ENCODE results near the gene TCEA2.

Gene TCEA2

GRCh38 chr20:64099086-64099786 lies 36.2 kb downstream of the TCEA2 start:
- ATAC-seq, result no peak
- Mint-ChIP-seq H3K9me3 (peaks cover 6% of the 10 kb centered on the region), H3K27ac (peak overlapping the region; percentile 84), H3K4me3 (no peak overlapping the region), H3K4me1 (peaks cover 67% of the 10 kb centered on the region), H3K36me3 (peaks cover 15% of the 10 kb centered on the region), H3K27me3 (no peaks in the 10 kb centered on the region)

DNA sequence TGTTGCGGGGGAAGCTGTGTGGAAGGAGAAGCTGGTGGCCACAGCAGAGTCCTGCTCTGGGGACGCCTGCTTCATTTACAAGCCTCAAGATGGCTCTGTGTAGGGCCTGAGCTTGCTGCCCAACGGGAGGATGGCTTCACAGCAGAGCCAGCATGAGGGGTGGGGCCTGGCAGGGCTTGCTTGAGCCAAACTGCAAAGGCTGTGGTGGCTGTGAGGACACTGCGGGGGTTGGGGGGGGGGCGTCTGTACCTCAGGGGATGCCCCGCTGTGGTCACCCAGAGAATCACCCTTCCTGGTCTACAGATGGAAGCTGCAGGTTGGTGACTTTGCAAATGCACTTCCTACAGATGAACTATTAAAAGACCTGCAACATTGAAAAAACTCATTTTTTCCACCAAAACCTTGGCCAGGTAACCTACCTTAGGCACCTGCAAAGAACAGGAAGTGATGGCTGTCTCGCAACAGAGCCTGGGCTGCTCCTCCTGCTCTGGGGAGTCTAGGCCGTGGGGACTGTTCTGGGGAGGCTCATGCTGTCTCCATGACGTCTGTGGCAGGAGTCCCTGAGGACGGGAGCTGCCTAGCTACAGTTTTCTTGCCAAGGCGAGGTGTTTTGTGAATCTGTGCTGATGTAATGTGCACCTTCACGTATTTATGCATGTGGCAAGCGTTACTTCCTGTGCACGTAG lies 37.0 kb downstream of the TCEA2 start:
- peak overlapping the region; percentile 84 for H3K27ac Mint-ChIP-seq
- H3K36me3 Mint-ChIP-seq, result peaks cover 15% of the 10 kb centered on the region
- no peaks in the 10 kb centered on the region for H3K27me3 Mint-ChIP-seq
- peak; percentile 94 for ATAC-seq
- H3K9me3 Mint-ChIP-seq, result peaks cover 6% of the 10 kb centered on the region
- H3K4me3 Mint-ChIP-seq, result peak overlapping the region; percentile 49
- H3K4me1 Mint-ChIP-seq, result peaks cover 67% of the 10 kb centered on the region

- H3K4me1 Mint-ChIP-seq, result peaks cover 63% of the 10 kb centered on the region
- H3K36me3 Mint-ChIP-seq, result peaks cover 15% of the 10 kb centered on the region
- H3K27me3 Mint-ChIP-seq, result no peaks in the 10 kb centered on the region
- ATAC-seq, result peak; percentile 26
- peaks cover 6% of the 10 kb centered on the region for H3K9me3 Mint-ChIP-seq
- peak overlapping the region; percentile 84 for H3K27ac Mint-ChIP-seq
- peak overlapping the region; percentile 32 for H3K4me3 Mint-ChIP-seq
These were observed 37.5 kb downstream of the TCEA2 start for GRCh38 chr20:64100566-64100888.

- Mint-ChIP-seq H3K4me1 (peaks cover 61% of the 10 kb centered on the region), H3K36me3 (peaks cover 15% of the 10 kb centered on the region), H3K4me3 (peak overlapping the region; percentile 88), H3K27me3 (no peaks in the 10 kb centered on the region), H3K9me3 (peaks cover 6% of the 10 kb centered on the region), H3K27ac (peak overlapping the region; percentile 84)
- no peak for ATAC-seq
These were observed 38.1 kb downstream of the TCEA2 start for GRCh38 chr20:64100946-64101688.

DNA sequence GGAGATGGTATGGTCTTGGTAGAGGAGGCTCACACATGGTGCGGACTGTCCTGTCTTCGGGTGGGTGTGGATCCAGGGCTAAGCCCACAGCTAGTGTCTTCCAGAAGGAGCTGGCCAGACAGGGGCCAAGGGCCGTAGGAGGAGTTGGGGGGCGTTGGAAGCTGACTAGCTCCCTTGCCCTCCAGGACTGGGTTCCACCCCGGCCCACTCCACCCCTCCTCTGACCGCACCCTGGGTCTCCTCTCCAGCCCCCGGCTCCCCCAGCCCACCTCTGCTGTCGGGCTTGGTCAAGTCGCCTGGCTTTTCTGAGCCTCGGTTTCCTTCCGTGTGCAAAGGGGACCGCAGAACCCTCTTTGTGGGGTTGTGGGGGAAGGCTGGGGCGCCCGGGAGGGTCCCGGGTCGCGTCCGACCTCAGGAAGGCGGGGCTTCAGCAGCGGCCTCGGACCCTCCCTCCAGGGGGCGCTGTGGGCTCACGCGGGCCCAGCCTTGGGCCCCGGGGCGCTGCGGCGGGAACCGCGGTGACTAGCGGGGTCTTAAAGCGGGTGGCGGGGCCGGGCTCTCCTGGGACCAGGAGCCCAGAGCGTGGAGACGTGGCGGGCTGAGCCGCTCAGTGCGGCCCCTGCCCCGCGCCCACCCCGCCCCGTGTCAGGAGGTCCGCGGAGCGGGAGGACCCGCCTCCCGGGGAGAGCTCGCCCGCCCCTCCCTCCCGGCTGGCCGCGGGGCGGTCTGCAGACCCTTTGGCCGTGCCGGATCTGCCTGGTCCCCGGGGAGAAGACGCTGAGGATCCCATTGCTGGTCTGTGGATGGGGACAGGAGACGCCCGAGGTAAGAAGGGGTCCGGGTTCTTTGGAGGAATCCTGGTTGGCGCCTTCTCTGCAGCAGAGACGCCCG lies 39.0 kb downstream of the TCEA2 start:
- Mint-ChIP-seq H3K36me3 (peaks cover 8% of the 10 kb centered on the region), H3K4me3 (peak overlapping the region; percentile 88), H3K27me3 (no peaks in the 10 kb centered on the region), H3K9me3 (peaks cover under 1% of the 10 kb centered on the region), H3K27ac (peak overlapping the region; percentile 84), H3K4me1 (peaks cover 60% of the 10 kb centered on the region)
- ATAC-seq, result peak; percentile 58

DNA sequence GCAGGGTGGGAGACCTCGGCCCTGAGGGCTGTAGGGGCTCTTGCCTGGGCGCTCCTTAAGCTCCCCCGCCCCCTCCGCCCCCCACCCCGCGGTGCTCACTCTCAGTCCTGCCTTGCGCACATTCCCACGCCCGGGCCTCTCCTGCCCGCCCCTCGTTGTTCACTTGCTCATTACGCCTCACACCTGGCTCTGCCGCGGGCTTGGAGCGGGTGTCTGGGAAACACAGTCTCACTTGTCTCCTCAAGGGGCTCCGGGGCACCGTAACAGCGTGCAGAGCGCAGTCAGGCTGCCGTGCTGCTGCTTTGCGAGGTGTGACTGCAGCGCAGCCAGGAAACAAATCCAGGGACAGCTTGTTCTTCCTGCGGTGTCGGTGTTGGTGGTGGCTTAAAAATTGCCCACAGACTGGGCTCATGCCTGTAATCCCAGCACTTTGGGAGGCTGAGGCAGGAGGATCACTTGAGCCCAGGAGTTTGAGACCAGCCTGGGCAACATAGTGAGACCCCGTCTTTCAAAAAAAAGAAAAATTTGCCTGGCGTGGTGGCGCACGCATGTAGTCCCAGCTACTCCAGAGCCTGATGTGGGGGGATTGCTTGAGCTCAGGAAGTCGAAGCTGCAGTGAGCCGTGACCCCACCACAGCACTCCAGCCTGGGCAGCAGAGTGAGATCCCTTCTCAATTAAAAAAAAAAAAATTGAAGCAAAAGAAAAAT lies 39.8 kb downstream of the TCEA2 start:
- Mint-ChIP-seq H3K4me3 (peak overlapping the region; percentile 88), H3K27me3 (no peaks in the 10 kb centered on the region), H3K27ac (peak overlapping the region; percentile 84), H3K36me3 (peaks cover 6% of the 10 kb centered on the region), H3K4me1 (peaks cover 66% of the 10 kb centered on the region), H3K9me3 (no peaks in the 10 kb centered on the region)
- no peak for ATAC-seq

DNA sequence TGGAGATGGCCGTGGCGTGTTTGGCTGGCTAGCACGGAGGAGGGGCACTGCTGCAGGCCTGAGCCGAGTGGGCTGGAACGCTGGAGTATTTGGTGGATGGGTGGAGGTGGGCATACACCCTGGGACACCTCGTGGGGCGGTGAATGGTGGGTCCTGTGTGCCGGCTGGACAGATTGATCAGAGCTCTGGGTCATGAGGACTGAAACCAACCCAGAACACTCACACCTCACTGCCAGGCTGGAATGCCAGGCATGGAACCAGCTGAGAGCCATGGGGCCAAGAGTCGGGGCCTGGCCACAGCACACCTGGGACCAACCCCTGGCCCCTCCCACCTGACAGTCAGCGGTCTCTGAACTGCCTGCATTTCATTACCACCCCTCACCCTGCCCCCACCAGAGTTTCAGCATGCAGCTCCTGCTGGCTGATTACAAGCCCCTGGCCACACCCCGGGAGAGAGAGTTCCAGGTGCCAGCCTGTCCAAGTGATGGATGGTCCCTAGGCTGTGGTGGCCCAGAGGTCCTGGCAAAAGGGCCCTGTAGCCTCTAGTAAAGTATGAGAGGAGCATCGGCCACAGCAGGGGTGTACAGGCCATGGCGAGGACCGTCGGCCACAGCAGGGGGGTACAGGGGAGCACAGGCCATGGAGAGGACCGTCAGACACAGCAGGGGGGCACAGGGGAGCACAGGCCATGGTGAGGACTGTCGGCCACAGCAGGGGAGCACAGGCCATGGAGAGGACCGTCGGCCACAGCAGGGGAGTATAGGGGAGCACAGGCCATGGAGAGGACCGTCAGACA lies 41.1 kb downstream of the TCEA2 start:
- H3K4me3 Mint-ChIP-seq, result no peak overlapping the region
- peaks cover 74% of the 10 kb centered on the region for H3K4me1 Mint-ChIP-seq
- H3K36me3 Mint-ChIP-seq, result no peaks in the 10 kb centered on the region
- H3K27ac Mint-ChIP-seq, result no peak overlapping the region
- H3K27me3 Mint-ChIP-seq, result no peaks in the 10 kb centered on the region
- no peak for ATAC-seq
- H3K9me3 Mint-ChIP-seq, result no peaks in the 10 kb centered on the region

- Mint-ChIP-seq H3K4me1 (peaks cover 70% of the 10 kb centered on the region), H3K4me3 (no peak overlapping the region), H3K27ac (no peak overlapping the region), H3K9me3 (no peaks in the 10 kb centered on the region), H3K27me3 (no peaks in the 10 kb centered on the region), H3K36me3 (no peaks in the 10 kb centered on the region)
- no peak for ATAC-seq
These were observed 41.9 kb downstream of the TCEA2 start for GRCh38 chr20:64104667-64105451.

DNA sequence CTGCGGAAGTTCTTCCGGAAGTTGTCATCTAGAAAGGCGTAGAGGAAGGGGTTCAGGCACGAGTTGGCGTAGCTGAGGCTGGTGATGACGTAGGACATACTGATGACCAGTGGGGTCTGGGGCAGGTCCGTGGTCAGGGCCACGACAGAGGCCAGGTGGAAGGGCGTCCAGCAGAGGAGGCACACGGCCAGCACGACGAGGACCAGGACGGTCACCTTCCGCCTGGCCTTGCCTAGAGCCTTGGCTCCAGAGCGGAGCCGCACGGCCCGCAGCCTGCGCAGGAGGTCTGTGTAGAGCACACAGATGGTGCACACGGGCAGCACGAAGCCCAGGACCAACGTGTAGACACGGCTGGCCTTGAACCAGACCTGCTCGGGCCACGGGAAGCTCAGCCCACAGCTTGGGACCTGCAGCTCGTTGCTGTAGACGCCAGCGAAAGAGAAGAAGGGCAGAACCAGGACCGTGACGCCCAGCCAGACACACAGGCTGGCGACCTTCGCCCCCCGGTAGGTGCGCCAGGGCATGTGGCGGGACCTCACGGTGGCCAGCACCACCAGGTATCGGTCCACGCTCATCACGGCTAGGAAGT lies 42.9 kb downstream of the TCEA2 start:
- ATAC-seq, result no peak
- H3K4me3 Mint-ChIP-seq, result no peak overlapping the region
- H3K9me3 Mint-ChIP-seq, result no peaks in the 10 kb centered on the region
- no peaks in the 10 kb centered on the region for H3K36me3 Mint-ChIP-seq
- no peak overlapping the region for H3K27ac Mint-ChIP-seq
- peaks cover 66% of the 10 kb centered on the region for H3K4me1 Mint-ChIP-seq
- H3K27me3 Mint-ChIP-seq, result no peaks in the 10 kb centered on the region

DNA sequence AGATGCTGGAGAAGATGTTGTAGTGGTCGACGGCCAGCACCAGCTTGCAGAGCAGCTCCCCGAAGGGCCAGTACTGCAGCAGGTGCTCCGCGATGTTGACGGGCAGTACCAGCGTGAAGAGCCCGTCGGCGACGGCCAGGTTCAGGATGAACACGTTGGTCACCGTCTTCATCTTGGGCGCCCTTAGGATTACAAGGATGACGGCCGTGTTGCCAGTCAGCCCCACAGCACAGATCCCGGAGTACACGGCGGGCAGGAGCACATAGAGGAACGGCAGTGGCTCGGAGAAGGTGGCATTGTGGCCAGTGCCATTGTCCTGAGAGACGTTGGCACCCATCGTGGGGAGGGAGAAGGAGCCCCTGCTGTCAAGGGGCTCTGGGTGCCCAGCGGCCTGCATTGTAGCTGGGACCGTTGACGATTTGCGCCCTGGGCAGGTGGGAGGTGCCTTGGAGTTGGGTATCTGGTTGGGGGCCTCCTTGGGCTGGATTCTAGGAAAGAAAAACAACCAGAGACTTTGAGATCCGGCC lies 43.5 kb downstream of the TCEA2 start:
- Mint-ChIP-seq H3K9me3 (no peaks in the 10 kb centered on the region), H3K27me3 (no peaks in the 10 kb centered on the region), H3K4me1 (peaks cover 60% of the 10 kb centered on the region), H3K36me3 (no peaks in the 10 kb centered on the region), H3K4me3 (no peak overlapping the region), H3K27ac (no peak overlapping the region)
- no peak for ATAC-seq

DNA sequence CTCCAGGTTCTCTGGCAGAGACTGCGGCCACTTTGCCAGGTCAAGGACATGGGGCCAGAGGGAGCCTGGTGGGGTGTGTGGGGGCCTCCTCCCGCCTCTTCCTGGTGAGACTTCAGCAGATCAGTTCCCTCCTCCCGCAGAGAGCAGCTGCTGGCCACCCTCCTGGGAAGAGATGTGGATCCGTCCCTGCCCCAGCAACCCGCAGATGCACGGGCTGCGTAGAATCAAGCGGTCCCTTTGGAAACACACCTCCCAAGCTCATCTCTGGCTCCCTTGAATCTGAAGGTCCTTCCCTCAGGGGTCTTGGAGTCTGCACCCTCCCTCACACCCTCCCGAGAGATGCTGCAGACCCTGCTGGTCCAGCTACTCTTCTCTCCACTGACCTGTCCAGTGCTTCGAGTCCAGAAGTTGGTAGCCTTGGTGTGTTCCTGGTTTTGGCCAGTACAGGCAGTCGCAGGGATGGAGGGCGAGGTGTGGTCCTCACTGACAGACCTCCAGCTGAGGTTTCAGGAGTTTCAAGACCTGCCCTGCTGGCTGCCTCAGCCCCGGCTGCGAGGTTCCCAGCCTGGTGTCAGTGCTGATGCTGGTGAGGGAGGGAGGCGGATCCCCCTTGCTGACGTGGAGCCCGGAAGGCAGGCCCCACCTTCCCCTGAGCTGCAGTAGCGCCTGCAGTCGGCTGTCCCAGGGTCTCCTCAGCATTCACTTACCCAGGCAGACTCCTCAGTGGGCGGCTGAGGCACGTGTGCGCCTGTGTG lies 44.2 kb downstream of the TCEA2 start, which contains the start of gene NPBWR2:
Gene NPBWR2, minus strand, starts transcription at position 585 of the 755 bp plus-strand sequence. CDS start 734 bp downstream, outside the sequence.
- Mint-ChIP-seq H3K27ac (peak within 1 kb of the TSS; percentile 87), H3K9me3 (no peaks in the 10 kb centered on the region), H3K27me3 (no peaks in the 10 kb centered on the region), H3K4me3 (peak within 1 kb of the TSS; percentile 46), H3K4me1 (peaks cover 63% of the 10 kb centered on the region), H3K36me3 (no peaks in the 10 kb centered on the region)
- ATAC-seq, result peak; percentile 73

All from stimulated activated memory B cell treated with anti-CD40 and anti-IgM and Interleukin-4, amounts not matched to agents 10 μg/mL and 1 μg/mL and 100 μg/mL, for 72 hours (primary cell).